GM21447 (cell line): Measurements from ENCODE around the gene ARV1.
"Not testable (repeated sequence)": the region's sequence is repeated elsewhere in the genome, so short reads cannot be mapped to it uniquely, and the experiment has no call there.

Source experiments
- ATAC-seq: cut with Tn5 transposase; IDR thresholded peaks from one replicate; pipeline ENCODE4 v1.9.1; 2021; ENCODE audit not compliant: unreplicated experiment

ARV1 gene

DNA sequence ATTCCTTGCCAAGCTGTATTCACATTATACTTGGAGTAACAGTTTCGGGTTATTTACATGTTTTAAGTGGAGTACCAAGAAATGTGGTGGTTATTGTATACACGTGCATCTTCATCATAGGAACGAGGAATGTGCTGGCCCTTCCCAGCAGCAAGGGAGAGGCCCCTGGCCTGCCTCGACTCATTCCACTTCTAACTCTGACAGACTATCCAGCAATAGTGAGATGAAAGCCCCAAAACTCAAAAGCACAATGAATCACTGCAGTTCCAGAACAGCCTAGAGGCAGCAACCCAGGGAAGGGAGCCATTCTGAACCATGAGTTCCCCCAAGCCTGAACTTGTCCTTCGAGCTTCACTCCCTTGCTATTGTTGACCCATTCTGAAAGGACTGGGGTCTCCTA lies 38.1 kb downstream of the ARV1 start:
- no peak for ATAC-seq

DNA sequence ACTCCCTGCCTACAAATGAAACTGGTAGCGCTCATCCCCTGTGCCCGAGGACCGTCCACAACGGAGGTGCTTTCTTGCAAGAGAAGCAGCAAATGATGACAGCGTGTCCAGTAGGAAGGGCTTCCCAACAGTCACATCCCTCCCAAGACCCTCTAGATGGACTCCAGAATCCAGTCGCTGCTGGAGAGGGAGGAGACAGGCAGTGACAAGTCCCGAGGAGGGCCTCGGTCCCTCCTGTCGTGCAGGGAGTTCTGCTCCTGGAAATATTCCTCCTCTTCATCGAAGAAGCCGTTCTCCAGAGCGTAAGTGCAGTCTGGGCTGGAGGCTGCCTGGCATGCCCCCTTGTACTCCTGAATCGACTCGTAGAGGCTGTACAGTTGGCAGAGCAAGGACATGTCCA lies 40.8 kb downstream of the ARV1 start:
- no peak for ATAC-seq

DNA sequence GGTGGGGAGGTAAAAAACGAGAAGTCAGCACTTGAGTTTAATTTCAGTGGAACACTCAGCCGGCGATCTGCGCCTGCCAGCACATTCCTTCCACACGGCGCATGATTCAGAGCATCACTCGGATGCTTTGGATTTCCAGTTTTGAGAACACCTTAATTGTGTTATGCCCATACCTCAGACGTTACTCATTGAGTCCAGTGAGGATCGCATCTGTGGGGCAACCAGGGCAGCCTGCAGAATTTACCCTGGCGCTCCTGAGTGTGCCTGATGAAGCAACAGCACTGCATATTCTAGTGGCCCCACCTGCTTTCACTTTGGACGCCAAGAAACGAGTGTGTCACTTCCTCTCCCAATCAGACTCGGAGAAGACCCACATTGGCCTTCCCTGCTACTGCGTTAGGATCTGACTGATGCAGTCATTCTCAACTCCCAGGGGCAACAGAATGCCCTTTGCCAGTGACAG lies 41.3 kb downstream of the ARV1 start:
- ATAC-seq = no peak

DNA sequence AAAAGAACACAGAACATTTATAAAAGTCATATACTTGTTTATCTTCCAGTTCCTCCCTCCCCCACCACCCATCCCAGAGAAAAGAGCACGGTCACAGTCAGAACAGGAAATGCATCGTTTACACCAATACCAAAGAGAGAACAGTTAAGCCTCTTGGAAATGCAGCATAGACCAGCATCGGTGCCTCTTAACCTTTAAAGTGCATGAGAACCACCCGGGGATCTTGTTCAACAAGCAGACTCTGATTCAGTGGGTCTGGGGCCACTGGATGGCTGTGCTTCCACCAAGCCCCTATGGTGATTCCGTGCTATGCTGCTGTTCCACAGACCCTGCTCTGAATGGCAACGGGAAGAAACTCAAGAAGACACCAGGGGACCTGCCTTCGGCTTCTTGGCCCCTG lies 41.9 kb downstream of the ARV1 start:
- ATAC-seq = no peak

DNA sequence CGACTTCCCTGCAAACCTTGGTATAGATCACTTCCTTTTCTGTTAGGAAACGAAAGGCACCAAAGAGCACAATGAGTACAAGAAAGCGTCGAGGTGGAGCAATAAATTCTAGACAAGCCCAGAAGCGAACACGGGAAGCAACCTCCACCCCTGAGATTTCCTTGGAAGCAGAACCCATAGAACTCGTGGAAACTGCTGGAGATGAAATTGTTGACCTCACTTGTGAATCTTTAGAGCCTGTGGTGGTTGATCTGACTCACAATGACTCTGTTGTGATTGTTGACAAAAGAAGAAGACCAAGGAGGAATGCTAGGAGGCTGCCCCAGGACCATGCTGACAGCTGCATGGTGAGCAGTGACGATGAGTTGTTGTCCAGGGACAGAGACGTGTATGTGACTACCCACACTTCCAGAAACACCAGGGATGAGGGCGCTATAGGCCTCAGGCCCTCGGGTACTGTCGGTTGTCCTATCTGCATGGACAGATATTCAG lies 42.7 kb downstream of the ARV1 start:
- no peak for ATAC-seq

DNA sequence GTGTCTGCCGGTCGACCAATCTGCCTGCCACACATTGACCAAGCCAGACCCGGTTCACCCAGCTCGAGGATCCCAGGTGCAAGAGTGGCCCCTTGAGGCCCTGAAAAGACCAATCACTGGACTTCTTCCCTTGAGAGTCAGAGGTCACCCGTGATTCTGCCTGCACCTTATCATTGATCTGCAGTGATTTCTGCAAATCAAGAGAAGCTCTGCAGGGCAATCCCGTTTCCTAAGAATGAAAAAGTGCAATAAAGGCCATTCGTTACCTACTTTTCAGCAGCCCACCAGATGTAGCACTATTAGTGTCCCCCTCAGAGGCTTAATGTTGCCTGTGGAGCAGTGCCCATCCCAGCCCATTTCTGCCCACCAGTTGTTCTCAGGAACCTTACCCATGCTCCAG lies 43.6 kb downstream of the ARV1 start:
- ATAC-seq = not testable (repeated sequence)

DNA sequence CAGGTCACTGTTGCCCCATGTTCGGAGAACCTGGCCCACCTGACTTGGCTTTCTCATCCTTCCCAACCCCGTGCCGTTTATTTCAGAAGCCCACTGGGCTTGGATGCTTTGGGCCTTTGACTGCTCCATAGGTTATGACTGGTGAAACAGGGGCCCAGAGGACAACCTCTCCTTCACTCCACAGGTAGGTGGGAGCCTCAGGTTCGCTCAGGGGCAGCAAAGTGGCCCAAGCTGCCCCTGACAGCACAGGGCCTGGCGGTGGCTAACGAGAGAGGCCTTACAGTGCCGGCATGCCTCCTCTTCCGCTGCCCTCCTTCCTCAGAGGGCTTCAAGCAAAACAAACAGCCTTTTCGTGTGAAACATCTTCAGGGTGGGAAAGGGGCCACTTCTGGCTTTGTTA lies 44.3 kb downstream of the ARV1 start:
- ATAC-seq = no peak

DNA sequence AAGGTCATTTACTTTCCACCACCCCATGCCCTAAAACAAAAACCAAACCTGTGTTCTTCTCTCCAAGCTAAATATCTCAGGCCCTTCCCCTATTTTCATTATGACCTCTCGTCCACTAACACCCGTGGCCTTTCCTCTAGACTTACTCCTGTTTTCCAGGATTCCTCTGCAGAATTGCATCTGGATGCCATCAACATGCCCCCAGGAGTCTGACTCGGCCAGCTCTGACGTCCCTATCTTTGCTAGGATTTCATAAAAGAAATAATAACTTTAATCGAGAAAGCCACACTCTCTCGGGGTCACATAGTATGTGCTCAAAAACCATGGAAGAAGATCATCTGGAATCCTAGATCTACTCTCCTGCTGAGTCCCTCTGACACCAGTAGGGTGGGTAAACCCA lies 47.7 kb downstream of the ARV1 start:
- ATAC-seq = no peak

DNA sequence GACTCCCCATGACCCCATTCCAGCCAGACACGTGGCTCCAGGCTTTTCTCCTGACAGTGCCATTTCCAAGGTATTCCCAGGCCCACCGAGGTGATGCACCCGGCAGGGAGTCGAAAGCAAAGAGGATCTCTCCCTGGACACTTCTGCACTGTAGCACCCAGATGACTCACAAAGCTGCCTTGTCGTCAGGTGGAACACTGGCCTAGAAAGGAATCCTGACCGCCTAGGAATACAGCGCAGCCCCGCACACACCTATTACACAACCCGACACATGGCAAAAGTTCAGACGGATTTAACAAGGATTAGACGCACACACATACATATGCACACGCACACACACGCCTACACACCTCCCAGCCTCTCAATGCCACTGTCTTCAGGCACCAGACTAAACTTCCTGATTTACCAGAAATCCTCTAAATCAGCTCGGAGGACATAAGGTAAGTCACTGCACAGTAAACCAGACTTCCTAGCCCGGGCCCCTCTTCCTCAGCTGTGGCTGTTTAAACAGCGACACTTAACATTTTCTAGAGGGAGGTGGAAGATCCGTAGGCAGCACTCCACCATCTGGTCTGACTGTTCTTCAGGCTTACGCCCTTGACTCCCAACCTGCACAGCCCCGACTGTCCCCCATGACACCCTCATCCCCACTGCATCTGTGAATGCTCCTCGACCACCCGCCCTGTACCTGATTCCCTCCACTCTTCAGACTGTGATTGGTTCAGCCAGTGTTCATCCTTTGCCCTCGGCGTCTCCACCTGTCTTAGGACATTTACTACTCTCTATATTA lies 48.4 kb downstream of the ARV1 start:
- ATAC-seq = no peak

DNA sequence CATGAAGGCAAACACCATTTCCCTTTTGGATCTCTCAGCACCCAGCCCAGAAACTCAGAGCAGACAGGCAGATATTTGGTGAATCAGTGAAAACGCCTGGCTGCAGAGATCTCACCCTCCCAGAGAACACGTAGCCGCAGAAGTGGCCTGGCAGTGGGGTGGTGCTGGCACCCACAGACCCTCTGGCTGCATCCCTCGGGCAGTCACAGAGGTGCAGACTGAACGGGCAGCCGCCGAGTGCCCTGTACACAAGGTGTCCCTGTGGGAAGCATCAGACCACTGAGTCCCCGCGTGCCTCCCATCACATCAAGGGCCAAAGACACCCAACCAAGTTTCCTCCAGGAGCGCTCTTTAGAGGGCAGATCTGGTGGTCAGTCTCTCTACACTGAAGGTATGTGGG lies 49.1 kb downstream of the ARV1 start:
- ATAC-seq = no peak

DNA sequence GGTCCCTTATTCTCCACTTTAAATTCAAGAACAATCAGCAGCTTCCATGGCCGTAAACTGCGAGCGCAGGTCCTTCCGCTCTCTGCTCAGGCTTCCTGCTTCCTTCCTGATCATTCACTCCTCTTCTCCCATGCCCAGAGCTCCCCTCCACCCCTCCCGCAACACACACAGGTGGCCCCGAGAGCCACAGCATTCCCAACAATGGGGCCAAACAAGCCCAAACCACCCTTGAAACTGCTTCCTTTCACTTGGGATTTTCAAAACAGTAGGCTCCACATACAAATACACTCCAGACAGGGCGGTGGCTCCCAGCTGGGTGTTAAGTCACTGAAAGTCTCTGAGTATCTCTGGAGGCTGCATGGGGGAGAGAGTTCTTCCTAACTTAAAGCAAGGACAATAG lies 49.8 kb downstream of the ARV1 start:
- no peak for ATAC-seq

DNA sequence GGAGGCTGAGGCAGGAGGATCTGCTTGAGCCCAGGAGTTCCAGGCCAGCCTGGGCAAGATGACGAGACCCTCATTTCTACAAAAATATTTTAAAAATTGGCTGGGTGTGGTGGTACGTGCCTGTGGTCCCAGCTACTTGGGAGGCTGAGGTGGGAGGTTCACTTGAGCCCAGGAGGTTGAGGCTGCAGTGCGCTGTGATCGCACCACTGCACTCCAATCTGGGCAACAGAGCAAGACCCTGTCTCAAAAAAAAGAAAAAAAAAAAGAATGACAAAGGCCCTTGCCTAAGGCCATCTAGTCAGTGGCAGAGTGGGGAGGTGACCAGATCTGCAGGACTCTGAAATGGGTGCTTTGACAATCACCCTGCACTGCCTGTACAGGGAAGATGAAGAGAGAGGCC lies 50.4 kb downstream of the ARV1 start:
- ATAC-seq = not testable (repeated sequence)

DNA sequence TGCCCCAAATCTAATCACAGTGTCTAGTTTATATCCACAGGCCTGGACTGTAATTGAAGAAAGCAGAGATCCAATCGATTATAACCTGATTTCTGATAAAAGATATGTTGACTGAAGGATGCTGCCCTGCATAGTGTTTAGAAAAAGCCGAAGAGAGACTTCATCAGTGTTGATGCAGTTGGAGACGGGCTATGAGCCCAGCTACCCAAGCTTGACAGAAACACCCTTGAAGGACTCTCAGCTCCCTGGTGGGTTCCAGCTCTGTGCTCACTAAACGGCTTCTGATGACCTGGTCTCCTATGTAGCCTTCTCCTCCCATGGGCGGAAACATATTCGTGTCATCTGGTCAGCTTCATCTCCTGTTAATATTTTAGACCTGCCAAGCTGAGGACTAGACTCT lies 50.9 kb downstream of the ARV1 start:
- no peak for ATAC-seq

DNA sequence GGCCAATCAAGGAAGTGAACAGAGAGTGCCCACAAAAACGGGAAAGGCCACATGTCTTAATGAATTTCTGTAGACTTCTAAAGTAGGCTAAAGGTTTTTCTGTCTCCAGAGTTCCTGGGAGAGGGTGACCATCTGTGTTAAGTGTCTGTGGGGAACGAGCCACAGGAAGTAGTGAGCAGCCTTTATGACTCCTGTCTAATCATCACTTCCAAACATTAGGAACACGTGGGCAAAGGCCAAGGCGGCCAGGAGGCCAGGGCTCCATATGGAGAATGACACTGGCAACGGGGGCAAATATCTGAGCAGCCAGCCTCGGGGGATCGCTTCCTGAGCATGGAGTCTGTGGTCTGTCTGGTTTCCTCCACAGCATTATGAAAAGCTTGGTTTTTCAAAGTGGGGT lies 54.1 kb downstream of the ARV1 start:
- no peak for ATAC-seq

DNA sequence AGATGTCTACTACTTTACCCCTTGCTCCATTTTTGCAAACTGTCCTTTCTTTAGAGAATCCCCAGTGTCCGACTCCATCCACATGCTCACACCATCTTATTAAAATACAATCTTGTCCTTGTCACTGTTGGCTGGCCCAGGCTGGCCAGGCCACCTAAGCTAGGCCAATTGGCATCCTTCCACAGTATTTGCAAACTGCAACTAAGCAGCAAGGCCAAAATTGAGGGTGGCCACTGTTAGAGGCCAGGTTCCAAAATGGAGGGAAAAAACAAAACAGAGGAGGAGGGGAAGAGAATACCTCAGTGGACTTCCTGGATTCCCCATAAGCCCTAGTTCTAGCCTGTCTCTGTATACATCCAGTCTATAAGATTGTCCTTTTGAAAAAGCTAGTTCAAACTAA lies 56.9 kb downstream of the ARV1 start:
- ATAC-seq = no peak

DNA sequence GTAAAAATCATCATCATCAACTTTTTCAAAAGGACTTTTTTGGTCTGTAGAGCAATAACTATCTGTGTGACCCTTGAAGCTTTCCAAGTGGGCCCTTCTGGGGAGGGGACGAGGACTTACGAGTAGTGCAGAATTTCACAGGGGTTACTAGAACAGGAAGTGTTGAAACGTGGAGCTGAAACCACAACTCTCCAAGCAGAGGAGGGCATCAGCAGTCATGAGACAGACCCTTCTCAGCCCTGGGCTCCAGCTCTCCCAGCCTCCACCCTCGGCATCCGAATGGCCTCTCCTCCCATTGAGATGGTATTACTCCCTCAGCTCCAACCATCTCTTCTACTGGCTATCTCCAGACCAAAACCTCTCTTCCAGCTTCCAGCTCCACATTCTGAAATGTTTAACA lies 57.5 kb downstream of the ARV1 start:
- ATAC-seq = no peak

DNA sequence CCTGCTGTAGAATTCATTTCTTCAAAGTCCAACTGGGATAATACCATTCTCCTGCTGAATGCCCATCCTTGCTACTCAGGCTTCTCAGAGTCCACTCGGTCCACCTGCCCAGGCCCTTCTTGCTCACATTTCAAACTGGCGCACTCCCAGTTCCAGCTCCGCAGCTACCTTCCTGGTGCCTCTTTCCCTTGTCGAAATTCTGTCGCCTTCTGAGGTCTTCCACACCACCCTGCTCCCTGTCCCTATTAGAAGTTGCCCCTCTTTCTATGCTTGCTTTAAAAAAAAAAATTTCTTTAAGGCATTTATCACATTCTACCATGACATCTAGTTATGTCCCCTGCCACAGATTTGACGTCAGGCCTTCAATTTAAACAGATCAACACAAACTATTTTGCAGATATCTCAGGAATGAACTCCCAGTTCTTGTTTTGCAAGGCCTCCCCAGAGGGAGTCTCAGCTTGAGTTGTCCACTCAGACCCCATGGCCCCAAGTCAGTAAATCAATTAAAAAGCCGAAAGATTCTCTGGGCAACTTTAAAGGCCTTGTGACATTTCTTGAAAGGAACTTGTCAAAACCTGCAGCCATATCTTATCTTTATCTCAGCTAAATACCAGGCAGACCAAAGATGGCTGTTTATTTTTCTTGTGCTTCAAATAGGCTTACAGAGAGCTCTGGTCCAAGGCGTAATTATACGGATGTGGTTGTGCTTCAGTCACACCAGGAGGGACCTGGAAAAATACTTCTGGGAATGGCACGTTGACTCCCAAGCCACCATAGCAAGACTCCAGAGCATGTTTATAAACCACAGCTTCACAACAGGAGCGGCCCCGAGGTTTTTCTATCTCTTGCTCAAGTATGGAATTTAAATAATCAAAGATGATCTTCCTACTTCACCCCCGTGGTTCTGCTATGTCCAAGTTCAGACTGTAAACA lies 59.0 kb downstream of the ARV1 start:
- ATAC-seq = no peak

DNA sequence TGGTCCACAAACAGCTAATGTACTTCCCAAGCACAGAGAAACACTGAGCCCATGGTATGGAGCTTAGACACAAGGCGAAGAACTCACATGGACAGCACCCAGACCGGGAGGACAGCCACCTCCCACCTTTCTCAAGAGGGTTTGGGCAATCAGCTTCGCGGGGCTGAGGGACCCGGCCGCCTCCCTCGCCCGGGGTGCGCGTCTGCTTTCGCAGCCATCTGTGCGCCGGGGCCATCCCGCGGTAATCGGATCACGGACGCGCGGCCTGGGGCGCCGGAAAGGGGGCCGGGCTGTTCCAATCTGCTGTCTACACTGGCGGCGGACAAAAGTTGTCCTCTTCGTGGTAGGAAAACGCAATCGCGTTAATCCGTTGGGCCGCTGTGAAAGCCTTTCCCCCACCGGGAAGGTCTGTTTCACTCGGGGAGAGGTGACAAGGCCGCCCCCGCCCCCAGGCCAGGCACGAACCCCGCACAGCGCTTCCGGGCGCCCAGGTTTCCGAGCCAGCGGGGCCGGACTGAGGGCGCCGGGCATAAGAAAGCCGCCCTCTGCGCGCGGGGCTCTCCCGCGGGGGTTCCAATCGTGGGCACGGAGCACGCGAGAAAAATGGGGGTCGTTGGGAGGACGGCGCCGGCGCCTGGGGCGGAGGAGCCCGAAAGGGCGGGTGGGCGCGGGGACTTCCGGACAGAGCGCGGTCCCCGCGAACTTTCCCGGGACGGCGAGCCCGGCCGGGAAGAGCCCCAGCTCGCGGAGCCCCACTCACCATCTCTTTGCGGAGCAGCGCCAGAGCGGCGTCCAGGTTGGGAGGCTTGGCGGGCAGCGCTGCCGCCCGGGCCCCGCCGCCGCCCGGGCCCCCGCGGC lies 60.5 kb downstream of the ARV1 start:
- peak; percentile 53 for ATAC-seq

DNA sequence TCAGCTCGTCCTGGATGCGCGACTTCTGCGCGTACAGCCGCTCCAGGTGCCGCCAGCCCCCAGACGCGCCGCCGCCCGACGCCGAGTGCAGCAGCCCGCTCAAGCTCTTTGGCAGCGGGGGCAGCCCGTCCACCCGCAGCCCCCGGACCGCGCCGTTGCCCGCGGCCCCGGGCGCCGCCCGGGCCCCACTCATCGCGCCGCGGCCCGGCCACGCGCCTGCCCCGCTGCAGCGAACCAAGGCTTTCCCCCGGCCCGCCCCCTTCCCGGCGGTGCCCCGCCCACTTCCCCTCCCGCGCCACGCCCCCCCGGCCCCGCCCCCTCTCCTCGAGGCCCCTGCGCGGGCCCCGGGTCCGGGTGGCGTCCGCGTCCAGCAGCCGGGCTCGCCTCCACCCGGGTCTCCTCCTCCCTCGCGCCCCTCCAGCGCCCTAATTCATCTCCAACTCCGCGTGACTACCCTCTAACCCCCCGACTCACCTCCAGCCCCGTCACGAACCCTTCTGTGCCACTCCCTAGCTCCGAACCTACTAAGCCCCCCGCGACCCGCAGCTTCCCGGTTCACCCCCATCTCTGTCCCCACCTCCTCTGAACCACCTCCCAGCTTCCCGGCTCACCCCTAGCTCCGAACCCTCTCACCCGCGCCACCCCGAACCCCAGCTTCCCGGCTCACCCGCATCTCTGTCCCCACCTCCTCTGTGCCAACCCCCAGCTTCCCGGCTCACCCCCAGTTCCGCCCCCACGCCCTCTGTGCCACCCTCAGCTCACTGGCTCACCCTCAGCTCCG lies 61.3 kb downstream of the ARV1 start, which contains the start of gene FAM89A:
FAM89A (minus strand) TSS at position 236 of the 781 bp plus-strand sequence; CDS start at position 193, 43 bp downstream.
- ATAC-seq = peak; percentile 61
